ENCODE data around the gene MAST3. TPM values are rescaled to one million over a fixed set of nuclear protein-coding genes. Genes with fewer than 3 reads are reported as not detected.

MAST3 gene
- total RNA-seq, 1 donor from 2014 or later: 0.79 TPM

DNA sequence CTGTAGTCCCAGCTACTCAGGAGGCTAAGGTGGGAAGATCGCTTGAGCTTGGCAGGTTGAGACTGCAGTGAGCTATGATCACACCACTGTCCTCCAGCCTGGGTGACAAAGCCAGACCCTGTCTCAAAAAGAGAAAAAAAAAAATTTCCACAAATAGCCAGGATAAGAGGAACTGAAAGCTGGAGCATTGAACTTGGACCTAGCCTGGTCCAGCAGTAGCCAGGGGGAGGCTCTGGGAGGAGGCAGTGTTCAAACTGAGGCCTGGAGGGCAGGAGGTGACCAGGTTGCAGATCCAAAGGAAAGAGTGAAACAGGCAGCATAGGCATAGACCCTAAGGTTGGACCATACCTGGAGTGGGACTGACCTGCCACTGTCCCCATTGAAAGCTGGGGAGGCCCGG is 28.5 kb downstream of the MAST3 start:
- peaks cover 13% of the 10 kb centered on the region for H3K36me3 ChIP-seq (ENCODE audit: control insufficient read depth, insufficient read depth, low read length)
- TF ChIP-seq, protein P1, sequence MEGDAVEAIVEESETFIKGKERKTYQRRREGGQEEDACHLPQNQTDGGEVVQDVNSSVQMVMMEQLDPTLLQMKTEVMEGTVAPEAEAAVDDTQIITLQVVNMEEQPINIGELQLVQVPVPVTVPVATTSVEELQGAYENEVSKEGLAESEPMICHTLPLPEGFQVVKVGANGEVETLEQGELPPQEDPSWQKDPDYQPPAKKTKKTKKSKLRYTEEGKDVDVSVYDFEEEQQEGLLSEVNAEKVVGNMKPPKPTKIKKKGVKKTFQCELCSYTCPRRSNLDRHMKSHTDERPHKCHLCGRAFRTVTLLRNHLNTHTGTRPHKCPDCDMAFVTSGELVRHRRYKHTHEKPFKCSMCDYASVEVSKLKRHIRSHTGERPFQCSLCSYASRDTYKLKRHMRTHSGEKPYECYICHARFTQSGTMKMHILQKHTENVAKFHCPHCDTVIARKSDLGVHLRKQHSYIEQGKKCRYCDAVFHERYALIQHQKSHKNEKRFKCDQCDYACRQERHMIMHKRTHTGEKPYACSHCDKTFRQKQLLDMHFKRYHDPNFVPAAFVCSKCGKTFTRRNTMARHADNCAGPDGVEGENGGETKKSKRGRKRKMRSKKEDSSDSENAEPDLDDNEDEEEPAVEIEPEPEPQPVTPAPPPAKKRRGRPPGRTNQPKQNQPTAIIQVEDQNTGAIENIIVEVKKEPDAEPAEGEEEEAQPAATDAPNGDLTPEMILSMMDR (IDR thresholded peaks at IDR 0.05; ENCODE audit: insufficient read depth, low read length, severe bottlenecking): no peak

DNA sequence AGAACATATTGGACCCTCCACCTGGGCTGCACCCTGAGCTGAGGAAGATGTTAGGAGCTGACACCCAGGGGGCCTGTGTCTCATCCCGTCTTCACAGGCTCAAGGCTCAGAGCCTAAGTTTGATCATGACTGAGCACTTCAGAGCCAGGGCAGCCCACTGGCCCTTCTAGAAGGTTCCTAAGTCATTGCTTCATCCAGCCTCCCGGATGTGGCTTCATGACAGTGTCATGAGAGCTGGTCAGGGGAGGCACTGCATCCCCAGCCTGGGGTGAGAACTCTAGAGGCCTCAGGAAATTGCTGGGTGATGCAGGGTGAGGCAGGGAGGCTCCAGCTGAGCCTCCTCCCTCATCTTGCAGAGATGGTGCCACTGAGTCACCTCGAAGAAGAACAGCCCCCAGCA is 30.5 kb downstream of the MAST3 start:
- FAIRE-seq (no peak), DNase-seq (ENCODE audit: low read depth) (peak; percentile 10)
- Histone ChIP-seq H3K36me3 (ENCODE audit: control insufficient read depth, insufficient read depth, low read length) (peaks cover 10% of the 10 kb centered on the region), H3K4me3 (ENCODE audit: low read depth, low read length) (no peak overlapping the region), H3K27me3 (ENCODE audit: control insufficient read depth, insufficient read depth, low read length) (no peaks in the 10 kb centered on the region)
- TF ChIP-seq, protein P1 (IDR thresholded peaks at IDR 0.05; ENCODE audit: insufficient read depth, low read length, severe bottlenecking): no peak

More for the DNA sequence above, 28.5 kb downstream of the MAST3 start:
- Histone ChIP-seq H3K27me3 (ENCODE audit: control insufficient read depth, insufficient read depth, low read length) (no peaks in the 10 kb centered on the region), H3K4me3 (ENCODE audit: low read depth, low read length) (no peak overlapping the region)
- DNase-seq (ENCODE audit: low read depth) (no peak), FAIRE-seq (no peak)

DNA sequence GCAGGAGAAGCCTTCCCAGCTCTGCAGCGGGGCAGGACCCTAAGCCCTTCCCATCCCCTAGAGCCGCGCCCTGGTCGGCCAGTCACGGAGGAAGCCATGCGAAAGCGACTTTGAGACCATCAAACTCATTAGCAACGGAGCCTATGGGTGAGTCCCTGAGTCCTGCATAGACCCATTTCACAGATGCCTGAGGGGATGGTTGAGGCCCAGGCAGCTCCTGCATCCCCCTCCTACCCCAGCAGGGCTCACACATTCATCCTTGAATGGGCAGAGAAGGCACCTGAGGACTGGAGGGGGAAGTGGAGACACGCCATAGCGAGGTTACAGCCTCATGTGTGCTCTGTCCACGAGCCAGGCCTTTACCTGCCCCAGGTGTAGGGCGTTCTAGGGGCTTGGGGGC is 31.2 kb downstream of the MAST3 start:
- no peak for DNase-seq (ENCODE audit: low read depth)
- no peak for FAIRE-seq
- TF ChIP-seq, protein P1 (IDR thresholded peaks at IDR 0.05; ENCODE audit: insufficient read depth, low read length, severe bottlenecking): no peak
- H3K27me3 ChIP-seq (ENCODE audit: control insufficient read depth, insufficient read depth, low read length): no peaks in the 10 kb centered on the region
- no peak overlapping the region for H3K4me3 ChIP-seq (ENCODE audit: low read depth, low read length)
- peaks cover 8% of the 10 kb centered on the region for H3K36me3 ChIP-seq (ENCODE audit: control insufficient read depth, insufficient read depth, low read length)

- H3K36me3 ChIP-seq (ENCODE audit: control insufficient read depth, insufficient read depth, low read length): peaks cover 12% of the 10 kb centered on the region
- FAIRE-seq: peak; percentile 40
Observed at GRCh38 chr19:18130523-18131242, 33.1 kb downstream of the MAST3 start.

DNA sequence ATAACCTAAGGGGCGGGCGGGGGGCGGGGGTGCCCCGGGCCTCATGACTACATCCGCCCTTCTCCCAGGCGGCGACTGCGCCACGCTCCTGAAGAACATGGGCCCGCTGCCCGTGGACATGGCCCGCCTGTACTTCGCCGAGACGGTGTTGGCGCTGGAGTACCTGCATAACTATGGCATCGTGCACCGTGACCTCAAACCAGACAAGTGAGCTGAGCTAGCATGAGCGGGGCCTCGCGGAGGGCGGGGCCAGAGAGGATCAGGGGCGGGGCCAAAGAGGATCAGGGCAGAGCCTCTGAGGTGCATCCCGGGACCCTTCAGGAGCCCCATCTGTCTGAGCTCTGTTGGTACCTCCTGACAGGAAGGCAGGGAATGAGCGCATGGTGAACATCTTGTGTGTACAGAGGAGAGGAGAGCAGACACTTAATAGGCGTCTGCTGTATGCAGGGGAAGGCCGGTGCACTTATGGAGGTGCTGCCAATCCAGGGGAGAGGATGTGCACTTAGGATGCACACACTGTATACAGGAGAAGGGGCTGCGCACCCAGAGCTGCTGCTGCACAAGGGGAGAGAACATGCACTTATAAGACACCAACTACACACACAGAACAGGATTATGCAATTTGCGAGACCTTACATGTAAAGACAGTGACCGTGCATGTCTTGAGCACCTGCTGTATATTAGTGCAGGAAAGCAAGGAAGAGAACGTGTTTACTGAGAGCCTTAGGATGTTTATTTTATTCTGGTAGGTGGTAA is 34.4 kb downstream of the MAST3 start:
- TF ChIP-seq, protein P1 (IDR thresholded peaks at IDR 0.05; ENCODE audit: insufficient read depth, low read length, severe bottlenecking): no peak
- Histone ChIP-seq H3K4me3 (ENCODE audit: low read depth, low read length) (no peak overlapping the region), H3K27me3 (ENCODE audit: control insufficient read depth, insufficient read depth, low read length) (no peaks in the 10 kb centered on the region), H3K36me3 (ENCODE audit: control insufficient read depth, insufficient read depth, low read length) (peaks cover 10% of the 10 kb centered on the region)
- DNase-seq (ENCODE audit: low read depth): no peak
- FAIRE-seq: no peak

More at GRCh38 chr19:18130523-18131242, 33.1 kb downstream of the MAST3 start:
- no peak for DNase-seq (ENCODE audit: low read depth)
- Histone ChIP-seq H3K4me3 (ENCODE audit: low read depth, low read length) (no peak overlapping the region), H3K27me3 (ENCODE audit: control insufficient read depth, insufficient read depth, low read length) (no peaks in the 10 kb centered on the region)
- TF ChIP-seq, protein P1 (IDR thresholded peaks at IDR 0.05; ENCODE audit: insufficient read depth, low read length, severe bottlenecking): no peak
